ENCODE data around the gene LZTR1. TPM values are rescaled to one million over a fixed set of nuclear protein-coding genes. Genes with fewer than 3 reads are reported as not detected.
"Not testable (repeated sequence)": the region's sequence is repeated elsewhere in the genome, so short reads cannot be mapped to it uniquely, and the experiment has no call there.

The LZTR1 gene
- polyA plus RNA-seq, 10 donors = 28.8 to 45.0 (median 35.1) TPM

- DNase-seq = peak in 1 of 3 donors; percentile 41
Observed at GRCh38 chr22:21032037-21032867, 50.2 kb downstream of the LZTR1 start, which contains the start of gene SLC7A4. Gene SLC7A4, minus strand, starts transcription at chr22:21032561. Its CDS starts 749 bp downstream, at chr22:21031812.

GRCh38 chr22:21032868-21033688 is 51.0 kb downstream of the LZTR1 start:
- DNase-seq = no peak

- DNase-seq = no peak
Observed at GRCh38 chr22:21033895-21034294, 51.8 kb downstream of the LZTR1 start.

GRCh38 chr22:21034989-21035388 is 52.9 kb downstream of the LZTR1 start:
- DNase-seq = no peak

GRCh38 chr22:21038405-21038804 is 56.3 kb downstream of the LZTR1 start:
- DNase-seq = peak in 1 of 3 donors; percentile 38

GRCh38 chr22:21039158-21039557 is 57.1 kb downstream of the LZTR1 start:
- DNase-seq = not testable (repeated sequence)

- DNase-seq = peak in 1 of 3 donors; percentile 33
Observed at GRCh38 chr22:21041937-21042336, 59.8 kb downstream of the LZTR1 start.

- DNase-seq = no peak
Observed at GRCh38 chr22:21042978-21043859, 61.1 kb downstream of the LZTR1 start.

GRCh38 chr22:21043860-21044535 is 61.9 kb downstream of the LZTR1 start:
- no peak for DNase-seq

GRCh38 chr22:21044931-21045584 is 63.0 kb downstream of the LZTR1 start:
- peak in 2 of 3 donors; percentile 41 to 44 for DNase-seq

GRCh38 chr22:21045585-21046294 is 63.6 kb downstream of the LZTR1 start, which contains the start of gene LRRC74B:
Gene LRRC74B, plus strand, starts transcription at chr22:21045946. Its CDS starts 41 bp downstream, at chr22:21045987.
- DNase-seq = peak; percentile 86 to 96 (median 91)

- no peak for DNase-seq
Observed at GRCh38 chr22:21047035-21047661, 65.1 kb downstream of the LZTR1 start.

GRCh38 chr22:21047730-21048129 is 65.6 kb downstream of the LZTR1 start:
- DNase-seq = no peak

- not testable (repeated sequence) for DNase-seq
Observed at GRCh38 chr22:21048448-21048847, 66.4 kb downstream of the LZTR1 start.

Other genes starting within 250 kb of the LZTR1 start
- gene SERPIND1, start 208.2 kb upstream of the LZTR1 start, polyA plus RNA-seq (ENCODE audit: insufficient read length in 10 of 10) = under 1 TPM in 3 of 10 donors, not detected in 7; 0.07 to 0.55 (median 0.16) TPM
- gene PI4KA, start 123.5 kb upstream of the LZTR1 start, polyA plus RNA-seq (ENCODE audit: insufficient read length in 10 of 10) = 10 to 100 TPM; 26.2 to 42.5 (median 35.0) TPM
- gene SNAP29, start 123.3 kb upstream of the LZTR1 start, polyA plus RNA-seq (ENCODE audit: insufficient read length in 10 of 10) = 10 to 100 TPM; 20.9 to 26.8 (median 23.9) TPM
- gene CRKL, start 64.9 kb upstream of the LZTR1 start, polyA plus RNA-seq (ENCODE audit: insufficient read length in 10 of 10) = 10 to 100 TPM; 41.0 to 61.2 (median 47.1) TPM
- gene AIFM3, start 15.0 kb upstream of the LZTR1 start, polyA plus RNA-seq (ENCODE audit: insufficient read length in 10 of 10) = under 1 TPM in 9 of 10 donors, not detected in 1; 0.08 to 0.69 (median 0.31) TPM
- gene THAP7, start 19.8 kb downstream of the LZTR1 start, polyA plus RNA-seq (ENCODE audit: insufficient read length in 10 of 10) = 10 to 100 TPM; 11.9 to 20.6 (median 15.6) TPM
- 10 to 100 TPM in 9 of 10 donors, 1 to 10 TPM in 1; 9.8 to 20.6 (median 17.5) TPM for gene P2RX6, start 32.9 kb downstream of the LZTR1 start, polyA plus RNA-seq (ENCODE audit: insufficient read length in 10 of 10)
- 1 to 10 TPM in 5 of 10 donors, under 1 TPM in 5; 0.50 to 2.1 (median 1.00) TPM for gene SLC7A4, start 50.3 kb downstream of the LZTR1 start, polyA plus RNA-seq (ENCODE audit: insufficient read length in 10 of 10)
- gene LRRC74B, start 63.6 kb downstream of the LZTR1 start, polyA plus RNA-seq (ENCODE audit: insufficient read length in 10 of 10) = under 1 TPM in 7 of 10 donors, not detected in 3; 0.05 to 0.49 (median 0.16) TPM